ENCODE data around the gene NCS1. TPM values are rescaled to one million over a fixed set of nuclear protein-coding genes. Genes with fewer than 3 reads are reported as not detected.
A peak's percentile ranks its signal among the peaks of the same experiment; 100 is the strongest.

The NCS1 gene
- total RNA-seq, 2 donors from 2014 or later: 4.5 to 26.1 TPM

DNA sequence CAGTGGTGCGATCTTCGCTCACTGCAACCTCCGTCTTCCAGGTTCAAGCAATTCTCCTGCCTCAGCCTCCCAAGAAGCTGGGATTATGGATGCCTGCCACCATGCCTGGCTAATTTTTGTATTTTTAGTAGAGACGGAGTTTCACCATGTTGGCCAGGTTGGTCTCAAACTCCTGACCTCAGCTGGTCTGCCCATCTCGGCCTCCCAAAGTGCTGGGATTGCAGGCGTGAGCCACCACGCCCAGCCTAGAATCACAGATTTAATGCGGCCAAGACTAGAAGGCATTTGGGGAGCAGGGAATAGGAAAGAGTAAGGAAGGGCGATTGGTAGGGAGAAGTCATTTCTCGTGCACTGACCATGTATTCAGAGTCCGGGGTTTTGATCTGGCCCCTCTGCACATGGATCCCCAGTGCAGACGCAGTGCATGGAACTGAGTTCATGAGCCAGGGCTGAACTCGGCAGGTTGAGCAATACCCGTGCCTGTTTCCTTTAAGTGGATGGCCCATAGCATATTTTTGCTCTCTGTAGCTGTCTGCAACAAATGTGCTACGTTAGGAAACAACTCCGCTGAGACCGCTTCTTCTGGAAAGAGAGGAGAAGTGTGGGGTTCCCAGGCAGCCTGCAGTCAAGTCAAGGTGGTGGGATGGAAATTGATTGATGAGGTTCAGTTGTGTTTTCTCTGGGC lies 90.0 kb downstream of the NCS1 start:
- H3K9me3 ChIP-seq: no peaks in the 10 kb centered on the region
- TF ChIP-seq, protein P1, sequence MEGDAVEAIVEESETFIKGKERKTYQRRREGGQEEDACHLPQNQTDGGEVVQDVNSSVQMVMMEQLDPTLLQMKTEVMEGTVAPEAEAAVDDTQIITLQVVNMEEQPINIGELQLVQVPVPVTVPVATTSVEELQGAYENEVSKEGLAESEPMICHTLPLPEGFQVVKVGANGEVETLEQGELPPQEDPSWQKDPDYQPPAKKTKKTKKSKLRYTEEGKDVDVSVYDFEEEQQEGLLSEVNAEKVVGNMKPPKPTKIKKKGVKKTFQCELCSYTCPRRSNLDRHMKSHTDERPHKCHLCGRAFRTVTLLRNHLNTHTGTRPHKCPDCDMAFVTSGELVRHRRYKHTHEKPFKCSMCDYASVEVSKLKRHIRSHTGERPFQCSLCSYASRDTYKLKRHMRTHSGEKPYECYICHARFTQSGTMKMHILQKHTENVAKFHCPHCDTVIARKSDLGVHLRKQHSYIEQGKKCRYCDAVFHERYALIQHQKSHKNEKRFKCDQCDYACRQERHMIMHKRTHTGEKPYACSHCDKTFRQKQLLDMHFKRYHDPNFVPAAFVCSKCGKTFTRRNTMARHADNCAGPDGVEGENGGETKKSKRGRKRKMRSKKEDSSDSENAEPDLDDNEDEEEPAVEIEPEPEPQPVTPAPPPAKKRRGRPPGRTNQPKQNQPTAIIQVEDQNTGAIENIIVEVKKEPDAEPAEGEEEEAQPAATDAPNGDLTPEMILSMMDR (IDR thresholded peaks at IDR 0.05): no peak
- no peak overlapping the region for H3K27ac ChIP-seq
- H3K36me3 ChIP-seq: no peaks in the 10 kb centered on the region
- H3K4me3 ChIP-seq: no peak overlapping the region
- no peak for DNase-seq (ENCODE audit: low spot score)
- peaks cover 0 to 30% of the 10 kb centered on the region in 2 donors for H3K4me1 ChIP-seq
- peaks cover 0 to 19% of the 10 kb centered on the region in 2 donors for H3K27me3 ChIP-seq

GRCh38 chr9:130262771-130263170 lies 90.6 kb downstream of the NCS1 start:
- Histone ChIP-seq H3K36me3 (no peaks in the 10 kb centered on the region), H3K27me3 (peaks cover 0 to 19% of the 10 kb centered on the region in 2 donors), H3K4me3 (no peak overlapping the region), H3K9me3 (no peaks in the 10 kb centered on the region), H3K4me1 (peaks cover 0 to 30% of the 10 kb centered on the region in 2 donors), H3K27ac (no peak overlapping the region)
- DNase-seq (ENCODE audit: low spot score): no peak
- TF ChIP-seq, protein P1 (IDR thresholded peaks at IDR 0.05): no peak

DNA sequence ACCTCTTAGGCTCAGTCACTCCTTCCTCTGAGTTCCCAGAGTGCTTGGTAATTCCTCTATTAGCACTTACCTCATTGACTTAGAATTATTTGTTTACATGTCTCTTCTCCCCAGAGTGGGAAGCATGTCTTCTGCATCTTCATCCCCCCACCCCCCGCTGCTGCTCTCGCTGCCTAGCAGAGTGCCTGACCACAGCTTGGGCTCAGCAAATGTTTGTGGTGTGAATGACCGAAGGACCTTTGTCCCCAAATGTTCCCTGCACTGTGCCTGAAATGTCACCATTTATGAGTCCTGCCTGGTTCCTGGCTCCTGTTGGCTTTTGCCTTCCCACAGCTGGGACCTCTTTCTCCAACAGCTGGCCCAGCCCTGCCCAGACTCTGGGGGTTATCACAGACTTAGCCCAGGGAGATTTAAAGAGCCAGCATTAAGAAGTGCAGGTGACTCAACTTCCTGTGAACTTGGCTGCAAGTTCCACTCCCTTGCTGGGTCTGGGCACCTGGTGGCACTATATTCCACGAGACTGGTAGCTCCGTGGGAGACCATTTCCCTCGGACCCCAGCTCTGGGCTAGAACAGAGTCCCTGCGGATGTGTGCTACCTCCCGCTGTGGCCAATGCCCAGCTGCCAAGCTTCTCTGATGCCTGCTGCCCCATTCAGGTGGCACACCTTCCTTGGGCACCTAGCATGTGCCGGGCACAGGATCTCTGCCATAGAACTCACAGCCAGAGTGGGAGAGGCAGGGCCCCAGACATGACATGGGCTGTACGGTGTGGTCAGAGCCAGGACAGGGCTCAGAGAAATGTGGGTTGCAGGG lies 91.6 kb downstream of the NCS1 start:
- no peak overlapping the region for H3K4me3 ChIP-seq
- peaks cover 0 to 19% of the 10 kb centered on the region in 2 donors for H3K27me3 ChIP-seq
- peaks cover 0 to 36% of the 10 kb centered on the region in 2 donors for H3K4me1 ChIP-seq
- H3K27ac ChIP-seq: no peak overlapping the region
- TF ChIP-seq, protein P1 (IDR thresholded peaks at IDR 0.05): peak in 1 of 2 donors; percentile 49
- no peak for DNase-seq (ENCODE audit: low spot score)
- no peaks in the 10 kb centered on the region for H3K9me3 ChIP-seq
- H3K36me3 ChIP-seq: no peaks in the 10 kb centered on the region

DNA sequence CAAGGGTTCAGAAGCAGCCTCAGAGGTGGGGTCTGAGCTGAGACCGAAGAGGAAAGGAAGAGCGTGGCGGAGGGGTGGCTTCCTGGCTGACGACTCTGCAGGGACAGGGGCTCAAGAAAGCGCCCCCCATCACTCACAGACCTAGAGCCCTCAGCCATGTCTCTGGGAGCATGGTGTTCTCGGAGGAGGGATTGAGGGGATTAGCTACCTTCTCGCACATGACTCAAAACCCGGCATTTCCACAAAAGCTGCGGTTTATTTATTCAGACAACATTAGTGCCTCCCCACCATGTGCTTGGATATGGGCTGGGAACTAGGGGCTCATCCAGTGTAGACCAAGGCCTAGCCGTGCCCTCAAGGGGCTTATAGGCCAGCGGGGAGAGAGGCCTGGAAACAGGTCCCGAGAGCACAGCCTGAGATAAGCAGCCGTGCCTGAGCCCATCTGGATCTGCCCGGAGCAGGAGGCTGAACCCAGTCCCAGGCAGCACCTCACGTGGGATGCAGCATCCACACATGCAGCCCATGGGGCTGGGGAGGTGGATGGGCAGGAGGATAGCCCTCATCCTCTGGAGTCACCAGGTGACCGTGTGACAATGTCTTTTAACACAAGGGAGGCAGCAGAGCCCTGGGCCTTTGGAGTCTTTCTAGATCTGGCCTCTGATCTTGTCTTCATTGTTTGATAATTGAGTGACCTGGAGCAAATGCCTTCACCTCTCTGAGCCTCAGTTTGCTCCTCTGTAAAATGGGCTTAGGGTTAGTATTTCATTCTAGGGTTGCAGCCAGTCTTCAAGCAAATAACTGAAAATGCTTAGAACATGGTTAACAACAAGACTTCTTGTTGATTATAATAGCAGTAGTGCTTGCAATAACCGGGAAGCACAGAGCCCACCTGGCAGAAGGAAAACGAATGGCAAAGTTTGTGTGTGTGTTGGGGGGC lies 92.5 kb downstream of the NCS1 start:
- no peaks in the 10 kb centered on the region for H3K9me3 ChIP-seq
- H3K27ac ChIP-seq: peak overlapping the region in 1 of 2 donors; percentile 66
- peaks cover 0 to 19% of the 10 kb centered on the region in 2 donors for H3K27me3 ChIP-seq
- no peaks in the 10 kb centered on the region for H3K36me3 ChIP-seq
- peaks cover 0 to 36% of the 10 kb centered on the region in 2 donors for H3K4me1 ChIP-seq
- peak overlapping the region in 1 of 2 donors; percentile 50 for H3K4me3 ChIP-seq
- no peak for DNase-seq (ENCODE audit: low spot score)
- TF ChIP-seq, protein P1 (IDR thresholded peaks at IDR 0.05): no peak

DNA sequence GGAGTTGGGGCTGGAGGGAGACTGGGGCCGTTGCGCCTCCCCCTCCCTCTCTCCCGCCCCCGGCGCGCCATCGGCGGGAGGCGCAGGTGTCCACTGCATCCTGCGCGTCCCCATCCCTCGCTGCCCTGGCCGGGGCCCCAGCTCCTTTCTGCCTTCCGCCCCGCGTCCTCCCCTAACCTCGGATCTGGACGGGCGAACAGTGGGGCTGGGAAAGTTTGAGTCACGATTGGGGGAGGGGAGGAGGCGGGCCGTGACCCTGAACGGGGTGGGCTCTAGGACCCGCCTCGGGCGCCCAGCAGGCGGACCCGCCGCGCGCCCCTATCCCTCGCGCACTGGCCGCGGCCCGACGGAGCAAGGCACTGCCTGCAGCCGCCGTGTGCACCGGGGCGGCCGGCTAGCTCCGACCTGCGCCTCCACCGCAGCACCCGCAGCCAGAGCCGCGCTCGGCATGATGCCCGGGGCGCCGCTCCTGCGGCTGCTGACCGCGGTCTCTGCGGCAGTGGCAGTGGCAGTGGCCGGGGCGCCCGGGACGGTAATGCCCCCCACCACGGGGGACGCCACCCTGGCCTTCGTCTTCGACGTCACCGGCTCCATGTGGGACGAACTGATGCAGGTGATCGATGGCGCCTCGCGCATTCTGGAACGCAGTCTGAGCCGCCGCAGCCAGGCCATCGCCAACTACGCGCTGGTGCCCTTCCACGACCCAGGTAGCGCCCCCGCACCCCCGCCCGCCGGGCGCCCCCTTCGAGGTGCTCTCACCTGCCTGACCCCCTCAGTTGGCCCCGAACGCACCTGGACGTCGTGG lies 93.4 kb downstream of the NCS1 start, which contains the start of gene HMCN2:
HMCN2 (plus strand) TSS at position 330 of the 805 bp plus-strand sequence; CDS start at position 449, 119 bp downstream.
- Histone ChIP-seq H3K9me3 (no peaks in the 10 kb centered on the region), H3K4me1 (peaks cover 0 to 36% of the 10 kb centered on the region in 2 donors), H3K27me3 (peaks cover 0 to 19% of the 10 kb centered on the region in 2 donors), H3K27ac (peak within 1 kb of the TSS; percentile 42 to 66), H3K36me3 (no peaks in the 10 kb centered on the region), H3K4me3 (peak within 1 kb of the TSS; percentile 24 to 50)
- TF ChIP-seq, protein P1 (IDR thresholded peaks at IDR 0.05): no peak
- no peak for DNase-seq (ENCODE audit: low spot score)

All from right atrium auricular region (tissue), 2 donors.